D721Med (cell line): ENCODE measurements around the gene EPB41L2.

Experiments used
- DNase-seq: peaks from one replicate; pipeline ENCODE4 v3.0.0; 2011; ENCODE audit warnings: low spot score; ENCODE audit not compliant: insufficient read length
- FAIRE-seq: peaks from 2 replicates; lab custom pipeline; 2011; peaks lifted over from hg19 to GRCh38; lab: Jason Lieb, UNC
- TF ChIP-seq, protein P1 (sequence below): IDR thresholded peaks from 2 replicates; pipeline ENCODE4 v1.5.1; 2012; ENCODE audit warnings: mild to moderate bottlenecking, control low read depth; ENCODE audit not compliant: insufficient read depth; ENCODE audit errors: missing control alignments

The EPB41L2 gene

GRCh38 chr6:131062241-131063027 lies 611 bp downstream of the EPB41L2 start:
- FAIRE-seq (no peak), DNase-seq (no peak)
- TF ChIP-seq, protein P1, sequence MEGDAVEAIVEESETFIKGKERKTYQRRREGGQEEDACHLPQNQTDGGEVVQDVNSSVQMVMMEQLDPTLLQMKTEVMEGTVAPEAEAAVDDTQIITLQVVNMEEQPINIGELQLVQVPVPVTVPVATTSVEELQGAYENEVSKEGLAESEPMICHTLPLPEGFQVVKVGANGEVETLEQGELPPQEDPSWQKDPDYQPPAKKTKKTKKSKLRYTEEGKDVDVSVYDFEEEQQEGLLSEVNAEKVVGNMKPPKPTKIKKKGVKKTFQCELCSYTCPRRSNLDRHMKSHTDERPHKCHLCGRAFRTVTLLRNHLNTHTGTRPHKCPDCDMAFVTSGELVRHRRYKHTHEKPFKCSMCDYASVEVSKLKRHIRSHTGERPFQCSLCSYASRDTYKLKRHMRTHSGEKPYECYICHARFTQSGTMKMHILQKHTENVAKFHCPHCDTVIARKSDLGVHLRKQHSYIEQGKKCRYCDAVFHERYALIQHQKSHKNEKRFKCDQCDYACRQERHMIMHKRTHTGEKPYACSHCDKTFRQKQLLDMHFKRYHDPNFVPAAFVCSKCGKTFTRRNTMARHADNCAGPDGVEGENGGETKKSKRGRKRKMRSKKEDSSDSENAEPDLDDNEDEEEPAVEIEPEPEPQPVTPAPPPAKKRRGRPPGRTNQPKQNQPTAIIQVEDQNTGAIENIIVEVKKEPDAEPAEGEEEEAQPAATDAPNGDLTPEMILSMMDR: no peak

DNA sequence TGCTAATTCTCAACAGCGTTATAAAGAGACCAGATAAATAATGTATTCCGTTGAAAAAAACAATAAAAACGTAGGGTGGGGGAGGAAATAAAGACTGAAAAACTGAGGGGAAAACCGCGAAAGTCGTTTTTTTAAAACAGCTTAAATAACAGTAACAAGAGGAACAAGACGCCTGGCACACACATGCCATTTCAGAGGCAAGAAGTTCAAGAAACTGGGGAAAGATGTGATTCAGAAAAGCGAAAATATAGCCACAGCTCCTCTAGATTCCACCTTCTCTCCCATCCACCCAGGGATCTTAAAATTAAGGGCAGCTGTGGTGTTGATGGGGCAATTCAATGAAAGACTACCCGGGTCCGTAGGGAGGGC lies 1.3 kb downstream of the EPB41L2 start:
- DNase-seq (no peak), FAIRE-seq (no peak)
- TF ChIP-seq, protein P1: no peak

DNA sequence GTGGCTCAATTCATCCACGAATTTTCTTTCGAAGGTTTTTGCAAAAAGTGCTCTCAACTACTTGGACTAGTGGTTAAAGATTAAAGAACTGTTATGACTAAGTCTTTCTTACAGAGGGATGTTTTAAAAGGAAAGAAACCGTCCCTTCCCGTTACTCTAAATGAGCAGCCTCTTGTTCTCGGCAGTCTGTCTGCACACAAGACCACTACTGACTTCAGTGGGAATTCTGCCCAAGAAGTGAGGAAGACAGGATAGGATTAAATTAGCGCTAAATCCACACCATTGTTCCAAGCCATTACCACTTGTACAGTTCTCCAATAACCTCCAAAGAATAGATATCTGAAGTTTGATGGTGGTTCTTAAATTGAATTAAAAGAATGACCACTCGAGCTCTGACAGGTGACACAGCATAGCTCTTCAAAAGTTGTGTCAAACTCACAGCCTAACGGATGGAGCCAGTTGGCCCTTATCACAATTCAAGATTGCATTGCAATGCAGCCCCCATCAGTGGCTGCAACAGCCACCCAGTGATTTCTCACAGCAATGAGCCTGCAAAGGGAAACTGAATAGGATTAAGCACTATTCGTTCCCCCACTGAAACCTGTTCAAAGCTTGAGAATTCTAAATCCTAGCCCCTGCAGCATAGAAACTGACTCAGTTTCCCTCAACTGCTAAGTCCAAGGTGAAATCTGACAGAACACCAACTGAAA lies 1.8 kb downstream of the EPB41L2 start:
- FAIRE-seq (no peak), DNase-seq (no peak)
- TF ChIP-seq, protein P1: no peak

- DNase-seq: no peak
- TF ChIP-seq, protein P1: no peak
- FAIRE-seq: no peak
Measured at GRCh38 chr6:131060311-131060710, 2.7 kb downstream of the EPB41L2 start.

DNA sequence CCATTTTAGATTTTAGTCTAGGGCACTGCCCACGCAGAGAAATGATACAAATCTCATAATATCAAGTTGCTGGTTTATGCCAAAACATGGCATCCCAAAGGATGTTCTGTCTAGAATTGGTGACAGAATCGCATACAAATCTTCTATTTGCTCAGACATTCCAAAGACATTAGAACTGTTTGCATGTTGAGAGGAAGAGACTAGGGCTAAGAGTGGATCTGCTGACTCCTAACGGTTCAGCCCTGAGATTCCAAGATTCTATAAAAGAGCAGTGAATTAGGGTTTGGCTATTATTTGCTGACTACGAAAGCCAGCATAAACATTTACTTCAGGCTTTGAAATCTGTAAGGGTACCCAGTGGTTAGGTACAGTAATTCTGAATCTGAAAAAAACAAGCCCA lies 3.6 kb downstream of the EPB41L2 start:
- TF ChIP-seq, protein P1: no peak
- FAIRE-seq: no peak

DNA sequence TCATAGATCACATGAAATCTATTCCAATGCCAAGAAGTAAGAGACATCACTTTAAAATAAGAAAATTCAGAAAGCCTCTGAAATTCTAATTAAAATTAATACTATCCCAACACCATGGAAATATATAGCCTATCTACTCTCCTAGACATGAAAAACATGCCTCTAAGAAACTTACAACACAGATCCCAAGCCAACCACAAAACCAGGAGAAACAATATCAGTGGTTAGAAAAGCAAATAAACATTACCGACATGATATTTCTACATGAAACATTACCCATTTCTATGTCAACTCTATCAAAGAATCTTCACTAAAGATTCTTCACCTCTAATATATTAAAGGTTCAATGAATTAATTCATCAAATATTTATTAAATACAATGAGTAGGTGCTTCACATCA lies 4.8 kb downstream of the EPB41L2 start:
- DNase-seq (no peak), FAIRE-seq (no peak)
- TF ChIP-seq, protein P1: no peak

More for the DNA sequence above, 3.6 kb downstream of the EPB41L2 start:
- no peak for DNase-seq
